ENCODE data around the gene GPR143. TPM values are rescaled to one million over a fixed set of nuclear protein-coding genes. Genes with fewer than 3 reads are reported as not detected.

GPR143 gene
- total RNA-seq, 1 donor from 2014 or later = 7.1 TPM

DNA sequence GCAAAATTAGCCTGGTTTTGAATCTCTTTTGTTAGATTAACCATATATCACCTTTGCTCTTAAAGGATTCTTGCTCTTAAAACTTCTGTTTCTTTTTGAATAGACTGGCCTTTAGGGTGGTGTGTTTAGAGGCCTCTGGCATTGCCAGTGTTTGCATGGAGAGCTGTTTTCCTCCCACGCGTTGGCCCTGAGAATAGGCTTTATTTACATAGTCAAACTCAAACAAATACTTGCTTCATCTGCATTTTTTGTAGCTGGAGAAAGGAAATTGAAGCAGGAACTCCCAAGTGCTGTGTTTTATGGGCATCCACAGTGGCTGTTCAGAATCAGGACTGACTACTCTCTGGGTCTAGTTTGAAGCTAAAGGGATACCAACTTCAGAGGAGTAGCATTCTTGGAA, 23.3 kb upstream of the GPR143 start:
- TF ChIP-seq, protein P1, sequence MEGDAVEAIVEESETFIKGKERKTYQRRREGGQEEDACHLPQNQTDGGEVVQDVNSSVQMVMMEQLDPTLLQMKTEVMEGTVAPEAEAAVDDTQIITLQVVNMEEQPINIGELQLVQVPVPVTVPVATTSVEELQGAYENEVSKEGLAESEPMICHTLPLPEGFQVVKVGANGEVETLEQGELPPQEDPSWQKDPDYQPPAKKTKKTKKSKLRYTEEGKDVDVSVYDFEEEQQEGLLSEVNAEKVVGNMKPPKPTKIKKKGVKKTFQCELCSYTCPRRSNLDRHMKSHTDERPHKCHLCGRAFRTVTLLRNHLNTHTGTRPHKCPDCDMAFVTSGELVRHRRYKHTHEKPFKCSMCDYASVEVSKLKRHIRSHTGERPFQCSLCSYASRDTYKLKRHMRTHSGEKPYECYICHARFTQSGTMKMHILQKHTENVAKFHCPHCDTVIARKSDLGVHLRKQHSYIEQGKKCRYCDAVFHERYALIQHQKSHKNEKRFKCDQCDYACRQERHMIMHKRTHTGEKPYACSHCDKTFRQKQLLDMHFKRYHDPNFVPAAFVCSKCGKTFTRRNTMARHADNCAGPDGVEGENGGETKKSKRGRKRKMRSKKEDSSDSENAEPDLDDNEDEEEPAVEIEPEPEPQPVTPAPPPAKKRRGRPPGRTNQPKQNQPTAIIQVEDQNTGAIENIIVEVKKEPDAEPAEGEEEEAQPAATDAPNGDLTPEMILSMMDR (IDR thresholded peaks at IDR 0.05; ENCODE audit: unreplicated experiment) = no peak
- DNase-seq (ENCODE audit: low spot score, unreplicated experiment) = no peak
- peak overlapping the region; percentile 85 for H3K27ac Mint-ChIP-seq
- H3K9me3 Mint-ChIP-seq (ENCODE audit: low read depth) = no peaks in the 10 kb centered on the region
- peaks cover 15% of the 10 kb centered on the region for H3K4me1 Mint-ChIP-seq (ENCODE audit: low read depth)
- H3K27me3 Mint-ChIP-seq = no peaks in the 10 kb centered on the region
- H3K4me3 Mint-ChIP-seq (ENCODE audit: low read depth) = peak overlapping the region; percentile 49
- no peaks in the 10 kb centered on the region for H3K36me3 Mint-ChIP-seq (ENCODE audit: insufficient read depth)

DNA sequence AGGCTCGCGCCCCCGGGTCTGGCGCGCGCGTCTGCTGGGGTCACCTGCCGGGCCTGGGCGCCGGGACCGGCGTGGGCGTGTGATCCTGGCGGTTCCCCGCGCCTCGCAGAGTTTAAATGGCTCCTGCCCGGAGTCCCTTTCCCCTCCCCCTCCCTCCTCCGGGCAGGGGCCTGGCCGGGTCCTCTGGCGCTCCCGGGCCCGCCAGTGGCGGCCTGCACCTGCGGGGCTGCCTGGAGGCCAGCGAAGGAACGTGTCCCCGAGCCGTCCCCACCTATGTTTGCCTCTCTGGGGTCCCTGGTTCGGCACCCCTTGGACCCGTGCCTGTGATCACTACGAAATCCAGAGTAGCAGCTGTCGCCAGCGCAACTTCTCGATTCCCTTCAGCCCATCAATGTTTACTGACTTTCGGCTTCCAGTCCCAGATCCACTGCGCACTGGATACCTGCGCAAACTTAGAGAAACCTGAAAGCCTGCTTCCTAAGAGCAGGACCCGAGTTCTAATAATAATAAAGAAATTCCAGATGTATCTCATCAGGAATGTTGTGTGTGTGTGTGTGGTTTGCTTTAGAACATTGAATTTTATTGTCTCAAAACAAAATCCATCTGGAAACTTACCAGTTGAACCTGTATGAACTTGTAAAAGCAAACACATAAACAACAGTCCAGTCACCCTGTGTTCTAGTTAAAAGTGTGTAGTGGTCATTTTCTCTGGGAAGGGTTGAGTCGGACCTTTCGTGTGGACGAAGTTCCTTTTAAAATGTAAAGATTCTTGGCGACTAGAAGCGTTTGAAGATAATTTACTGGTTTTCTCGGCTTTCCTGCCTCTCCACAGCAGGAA, 21.4 kb upstream of the GPR143 start:
- TF ChIP-seq, protein P1 (IDR thresholded peaks at IDR 0.05; ENCODE audit: unreplicated experiment) = no peak
- Mint-ChIP-seq H3K27me3 (no peaks in the 10 kb centered on the region), H3K27ac (peak overlapping the region; percentile 95), H3K9me3 (ENCODE audit: low read depth) (no peaks in the 10 kb centered on the region), H3K4me3 (ENCODE audit: low read depth) (peak overlapping the region; percentile 82), H3K36me3 (ENCODE audit: insufficient read depth) (no peaks in the 10 kb centered on the region), H3K4me1 (ENCODE audit: low read depth) (peaks cover 15% of the 10 kb centered on the region)
- DNase-seq (ENCODE audit: low spot score, unreplicated experiment) = no peak

DNA sequence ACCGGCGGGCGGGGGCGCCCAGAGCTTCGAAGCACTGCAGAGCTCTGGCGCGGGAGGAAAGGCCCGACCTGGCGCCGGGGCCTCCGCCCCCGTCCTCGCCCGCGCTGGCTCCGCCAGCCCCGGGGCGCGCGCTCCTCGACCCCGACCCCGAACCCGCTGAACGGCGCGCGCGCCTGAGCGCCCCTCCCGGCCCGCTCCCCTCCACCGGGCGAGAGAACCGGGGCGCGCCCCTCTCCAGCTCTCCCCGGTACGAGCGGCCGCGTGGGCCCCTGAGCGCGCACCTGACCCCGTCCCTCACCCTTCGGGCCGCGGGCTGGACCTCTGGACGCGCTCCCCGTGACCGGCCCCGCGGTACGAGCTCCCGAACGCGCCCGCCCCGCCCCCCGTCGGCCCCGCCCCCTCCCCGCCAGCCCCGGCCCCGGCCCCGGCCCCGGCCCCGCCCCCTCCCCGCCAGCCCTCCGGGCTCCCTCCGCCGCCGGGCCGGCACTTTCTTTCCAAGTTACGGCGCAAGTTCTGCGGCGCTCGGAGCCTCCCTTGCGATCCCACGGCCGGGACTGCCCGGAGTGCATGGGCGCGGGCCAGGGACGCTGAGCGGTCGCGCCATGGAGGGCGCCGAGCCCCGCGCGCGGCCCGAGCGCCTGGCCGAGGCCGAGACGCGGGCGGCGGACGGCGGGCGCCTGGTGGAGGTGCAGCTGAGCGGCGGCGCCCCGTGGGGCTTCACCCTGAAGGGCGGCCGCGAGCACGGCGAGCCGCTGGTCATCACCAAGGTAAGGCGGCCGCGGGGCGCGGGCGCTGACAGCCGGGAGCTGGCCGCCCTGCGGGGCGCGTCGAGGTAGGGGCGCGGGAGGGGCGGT, 20.5 kb upstream of the GPR143 start, which contains the start of gene SHROOM2:
TSS of gene SHROOM2 (plus strand) at position 486 of the 854 bp plus-strand sequence. CDS start at position 603, 117 bp downstream.
- peak; percentile 34 for DNase-seq (ENCODE audit: low spot score, unreplicated experiment)
- Mint-ChIP-seq H3K27ac (peak within 1 kb of the TSS; percentile 95), H3K4me3 (ENCODE audit: low read depth) (peak within 1 kb of the TSS; percentile 82), H3K9me3 (ENCODE audit: low read depth) (no peaks in the 10 kb centered on the region), H3K36me3 (ENCODE audit: insufficient read depth) (no peaks in the 10 kb centered on the region), H3K27me3 (no peaks in the 10 kb centered on the region), H3K4me1 (ENCODE audit: low read depth) (peaks cover 15% of the 10 kb centered on the region)
- TF ChIP-seq, protein P1 (IDR thresholded peaks at IDR 0.05; ENCODE audit: unreplicated experiment) = no peak

DNA sequence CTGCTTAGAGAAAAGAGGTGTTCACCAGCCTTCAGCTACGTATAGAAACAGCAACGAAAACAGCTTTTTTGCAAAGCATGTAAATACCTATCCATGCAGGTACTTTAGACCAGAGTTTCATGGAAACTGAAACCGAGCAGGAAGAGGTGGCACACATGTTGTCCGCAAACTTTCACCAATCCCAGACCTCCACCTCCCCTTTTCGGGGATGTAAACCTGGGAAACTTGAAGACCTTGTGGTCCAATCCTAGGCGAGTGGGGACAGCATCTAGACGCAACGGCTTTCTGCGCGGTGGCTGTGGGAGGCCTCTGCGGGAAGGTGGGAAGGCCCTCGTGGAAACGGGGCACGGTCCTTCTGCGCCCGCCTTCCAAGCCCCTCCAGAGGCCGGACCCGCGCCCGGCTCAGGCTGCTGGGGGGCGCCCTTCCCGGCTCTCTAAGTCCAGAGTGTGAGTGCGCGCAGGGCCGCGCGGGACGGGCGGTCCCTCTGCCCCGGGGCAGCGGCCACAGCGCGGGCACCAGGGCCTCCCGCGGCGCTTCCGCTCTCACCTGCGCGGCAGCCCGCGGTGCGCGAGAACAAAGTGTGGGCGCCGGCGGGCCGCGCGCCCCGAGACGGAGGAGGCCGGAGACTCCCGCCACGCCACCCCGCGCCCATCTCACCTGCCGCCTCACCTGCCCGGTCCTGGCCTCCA, 19.8 kb upstream of the GPR143 start:
- no peaks in the 10 kb centered on the region for H3K9me3 Mint-ChIP-seq (ENCODE audit: low read depth)
- peak overlapping the region; percentile 52 for H3K27ac Mint-ChIP-seq
- no peaks in the 10 kb centered on the region for H3K27me3 Mint-ChIP-seq
- peak overlapping the region; percentile 71 for H3K4me3 Mint-ChIP-seq (ENCODE audit: low read depth)
- DNase-seq (ENCODE audit: low spot score, unreplicated experiment) = no peak
- H3K4me1 Mint-ChIP-seq (ENCODE audit: low read depth) = peaks cover 14% of the 10 kb centered on the region
- H3K36me3 Mint-ChIP-seq (ENCODE audit: insufficient read depth) = no peaks in the 10 kb centered on the region
- TF ChIP-seq, protein P1 (IDR thresholded peaks at IDR 0.05; ENCODE audit: unreplicated experiment) = peak; percentile 11

DNA sequence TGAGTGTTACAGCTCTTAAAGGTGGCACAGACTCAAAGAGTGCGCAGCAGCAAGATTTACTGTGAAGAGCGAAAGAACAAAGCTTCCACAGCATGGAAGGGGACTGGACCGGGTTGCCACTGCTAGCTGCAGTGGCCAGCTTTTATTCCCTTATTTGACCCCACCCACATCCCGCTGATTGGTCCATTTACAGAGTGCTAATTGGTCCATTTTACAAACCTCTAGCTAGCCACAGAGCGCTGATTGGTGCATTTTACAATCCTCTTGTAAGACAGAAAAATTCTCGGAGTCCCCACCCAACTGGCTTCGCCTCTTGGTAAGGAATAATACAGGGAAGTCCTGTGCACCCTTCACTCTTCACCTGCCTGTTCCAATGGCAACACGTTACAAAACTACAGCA, 18.7 kb upstream of the GPR143 start:
- H3K9me3 Mint-ChIP-seq (ENCODE audit: low read depth) = no peaks in the 10 kb centered on the region
- H3K4me3 Mint-ChIP-seq (ENCODE audit: low read depth) = peak overlapping the region; percentile 71
- TF ChIP-seq, protein P1 (IDR thresholded peaks at IDR 0.05; ENCODE audit: unreplicated experiment) = no peak

More for the DNA sequence above, 18.7 kb upstream of the GPR143 start:
- no peaks in the 10 kb centered on the region for H3K27me3 Mint-ChIP-seq
- no peak overlapping the region for H3K27ac Mint-ChIP-seq
- no peaks in the 10 kb centered on the region for H3K36me3 Mint-ChIP-seq (ENCODE audit: insufficient read depth)
- H3K4me1 Mint-ChIP-seq (ENCODE audit: low read depth) = peaks cover 13% of the 10 kb centered on the region
- DNase-seq (ENCODE audit: low spot score, unreplicated experiment) = no peak
